Skin epidermis (tissue), 12 donors: Measurements from ENCODE around the gene CEBPE.
A peak's percentile ranks its signal among the peaks of the same experiment; 100 is the strongest.
"Not testable (repeated sequence)": the region's sequence is repeated elsewhere in the genome, so short reads cannot be mapped to it uniquely, and the experiment has no call there.

ENCODE experiments used
- H3K27ac ChIP-seq, 21 experiments: fragments of 200-600 bp; sonication (generic) in 11 of 21; one replicate each; pipeline ENCODE4 v1.5.0; 2020; ENCODE audit warnings: mild to moderate bottlenecking in 3 of 21, inconsistent platforms in 2 of 21, moderate library complexity in 2 of 21
- H3K4me3 ChIP-seq, 7 experiments: fragments of 200-600 bp; sonication (generic) in 2 of 7; one replicate each; pipeline ENCODE4 v1.5.0; 2020; ENCODE audit warnings: inconsistent platforms in 2 of 7, mild to moderate bottlenecking in 2 of 7, moderate library complexity in 1 of 7

CEBPE gene

DNA sequence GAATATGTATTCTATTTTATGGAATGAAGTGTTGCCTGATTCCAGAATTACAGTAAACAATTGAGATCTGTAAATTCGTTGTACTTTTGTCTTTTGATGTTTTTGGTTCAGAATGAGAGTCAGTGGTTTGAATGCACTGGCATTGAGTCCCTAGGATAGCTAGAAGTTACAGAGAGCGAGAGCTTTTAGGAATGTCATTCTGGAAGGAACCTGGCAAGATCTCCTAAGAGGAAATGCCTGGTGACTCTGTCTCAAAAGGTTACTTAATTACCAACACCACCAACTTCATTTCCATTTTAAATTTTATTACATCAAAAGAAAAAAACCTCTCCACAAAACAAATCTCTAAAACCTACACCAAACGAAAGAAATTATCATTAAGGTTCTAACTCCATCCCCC lies 6.0 kb upstream of the CEBPE start:
- Histone ChIP-seq H3K27ac (peak overlapping the region in 3 of 21 experiments; percentile 13 to 63 (median 14)), H3K4me3 (no peak overlapping the region)

DNA sequence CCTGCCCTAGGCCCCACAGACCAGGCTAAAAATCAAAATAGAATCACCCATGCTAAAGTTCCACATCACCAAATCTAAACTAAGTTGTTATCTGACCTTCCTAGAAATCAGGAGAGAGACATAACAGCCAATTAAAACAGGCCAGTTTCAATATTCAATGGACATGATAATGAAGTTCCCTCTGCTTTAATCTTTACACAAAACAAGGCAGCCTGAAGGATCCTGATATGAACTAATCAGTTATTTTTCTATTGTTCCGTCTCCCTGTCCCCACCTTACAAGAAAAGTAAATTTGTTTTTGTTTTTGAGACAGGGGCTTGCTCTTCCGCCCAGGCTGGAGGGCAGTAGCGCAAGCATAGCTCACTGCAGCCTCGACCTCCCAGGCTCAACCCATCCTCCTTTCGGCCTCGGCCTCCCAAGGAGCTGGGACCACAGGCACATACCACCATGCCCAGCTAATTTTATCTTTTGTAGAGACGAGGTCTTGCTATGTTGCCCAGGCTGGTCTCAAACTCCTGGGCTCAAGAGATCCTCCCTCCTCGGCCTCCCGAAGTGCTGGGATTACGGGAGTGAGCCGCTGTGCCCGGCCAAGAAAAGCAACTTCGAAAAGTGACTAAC lies 5.4 kb upstream of the CEBPE start:
- Histone ChIP-seq H3K4me3 (no peak overlapping the region), H3K27ac (peak overlapping the region in 4 of 21 experiments; percentile 13 to 72 (median 30))

DNA sequence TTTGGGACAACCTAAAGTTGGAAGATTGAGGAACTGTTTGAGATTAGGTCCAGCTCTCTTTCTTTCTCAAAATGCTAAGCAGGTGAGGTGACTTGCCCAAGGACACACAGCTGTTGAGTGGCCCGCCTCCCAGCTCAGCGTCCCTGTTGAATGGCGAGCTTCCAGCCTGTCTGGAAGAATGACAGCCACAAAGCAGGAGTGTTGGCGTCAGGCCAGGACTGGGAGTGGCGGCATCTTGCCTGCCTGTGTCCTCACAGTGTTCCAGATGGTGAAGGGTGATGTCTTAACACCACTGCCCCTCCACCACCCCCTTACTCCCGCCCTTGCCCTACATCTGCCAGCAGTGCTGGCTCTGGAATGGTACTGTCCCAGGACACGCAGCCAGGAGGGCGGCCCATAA lies 4.4 kb upstream of the CEBPE start:
- Histone ChIP-seq H3K4me3 (no peak overlapping the region), H3K27ac (peak overlapping the region in 4 of 21 experiments; percentile 32 to 72 (median 36))

DNA sequence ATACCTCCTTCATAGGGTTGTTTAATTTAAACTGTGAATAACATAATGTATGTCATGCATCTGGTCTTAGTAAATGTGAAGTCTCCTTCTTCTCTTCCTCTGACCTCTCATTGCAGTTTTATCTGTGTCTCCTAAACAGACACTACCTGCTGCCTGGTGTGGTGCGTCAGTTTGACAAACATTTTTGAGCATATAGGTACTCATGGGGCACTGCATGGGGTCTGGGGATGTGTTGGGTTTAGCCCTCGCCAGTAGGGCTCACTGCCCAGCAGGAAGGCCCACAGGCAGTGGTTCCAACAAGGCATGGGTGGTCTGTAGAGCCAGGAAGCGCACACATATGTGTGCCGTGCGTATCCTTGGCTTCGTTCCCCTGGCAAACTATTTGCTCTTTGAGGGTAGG lies 3.0 kb upstream of the CEBPE start:
- Histone ChIP-seq H3K27ac (peak overlapping the region in 3 of 21 experiments; percentile 38 to 60 (median 42)), H3K4me3 (no peak overlapping the region)

DNA sequence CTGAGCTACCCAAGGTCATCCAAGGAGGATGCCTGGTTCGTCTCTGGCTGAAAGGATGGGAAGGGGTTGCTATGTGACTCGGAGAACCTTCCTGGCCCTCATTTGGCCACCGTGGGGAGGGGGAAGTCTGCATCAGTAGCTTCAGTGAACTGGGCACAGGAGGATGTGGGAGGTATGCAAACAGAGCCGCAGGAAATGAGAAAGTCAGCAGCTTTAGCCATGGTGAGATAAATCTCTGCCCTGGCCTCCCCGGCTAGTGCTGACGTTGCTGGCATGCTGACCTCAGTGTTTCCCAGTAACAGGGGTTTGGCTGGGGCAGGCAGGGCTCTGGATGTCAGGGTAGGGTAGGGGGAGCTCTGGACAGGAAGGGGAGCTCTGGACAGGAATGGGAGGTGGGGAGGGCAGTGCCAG lies 2.3 kb upstream of the CEBPE start:
- H3K4me3 ChIP-seq = no peak overlapping the region
- H3K27ac ChIP-seq = peak overlapping the region in 11 of 21 experiments; percentile 1 to 74 (median 38)

DNA sequence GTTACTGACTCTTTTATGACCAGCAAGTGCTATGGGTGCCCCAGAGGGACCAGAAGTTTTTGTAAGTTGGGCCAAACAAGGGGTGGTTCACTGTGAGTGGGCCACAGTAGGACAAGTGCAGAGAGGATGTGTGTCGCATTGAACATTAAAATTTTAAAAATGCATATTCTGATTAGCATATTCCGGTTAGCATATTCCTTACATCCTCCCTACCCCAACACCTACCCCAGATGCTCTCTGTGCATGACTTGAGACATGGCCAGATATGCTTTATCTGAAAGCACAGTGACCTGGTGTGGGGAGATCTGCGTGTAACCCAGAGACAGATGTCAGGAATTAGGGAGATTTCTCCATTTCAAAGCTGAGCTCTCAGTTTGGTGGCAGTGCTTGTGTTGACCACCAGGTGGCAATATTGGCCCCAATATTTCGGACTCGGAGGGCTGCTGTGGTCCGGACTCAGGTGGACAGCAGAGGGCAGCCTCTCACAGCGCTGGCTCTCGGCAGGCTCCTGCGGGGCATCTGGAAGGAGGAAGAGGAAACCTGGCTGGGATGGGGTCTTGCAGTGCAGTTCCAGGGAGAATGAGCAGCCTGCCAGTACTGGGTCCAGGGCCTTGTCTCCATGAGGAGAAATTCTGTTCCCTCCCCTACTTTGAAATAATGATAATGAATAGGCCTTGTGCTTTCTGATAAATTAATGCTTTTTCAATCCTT lies 1.6 kb upstream of the CEBPE start:
- Histone ChIP-seq H3K27ac (peak overlapping the region in 9 of 21 experiments; percentile 14 to 85 (median 71)), H3K4me3 (no peak overlapping the region)

DNA sequence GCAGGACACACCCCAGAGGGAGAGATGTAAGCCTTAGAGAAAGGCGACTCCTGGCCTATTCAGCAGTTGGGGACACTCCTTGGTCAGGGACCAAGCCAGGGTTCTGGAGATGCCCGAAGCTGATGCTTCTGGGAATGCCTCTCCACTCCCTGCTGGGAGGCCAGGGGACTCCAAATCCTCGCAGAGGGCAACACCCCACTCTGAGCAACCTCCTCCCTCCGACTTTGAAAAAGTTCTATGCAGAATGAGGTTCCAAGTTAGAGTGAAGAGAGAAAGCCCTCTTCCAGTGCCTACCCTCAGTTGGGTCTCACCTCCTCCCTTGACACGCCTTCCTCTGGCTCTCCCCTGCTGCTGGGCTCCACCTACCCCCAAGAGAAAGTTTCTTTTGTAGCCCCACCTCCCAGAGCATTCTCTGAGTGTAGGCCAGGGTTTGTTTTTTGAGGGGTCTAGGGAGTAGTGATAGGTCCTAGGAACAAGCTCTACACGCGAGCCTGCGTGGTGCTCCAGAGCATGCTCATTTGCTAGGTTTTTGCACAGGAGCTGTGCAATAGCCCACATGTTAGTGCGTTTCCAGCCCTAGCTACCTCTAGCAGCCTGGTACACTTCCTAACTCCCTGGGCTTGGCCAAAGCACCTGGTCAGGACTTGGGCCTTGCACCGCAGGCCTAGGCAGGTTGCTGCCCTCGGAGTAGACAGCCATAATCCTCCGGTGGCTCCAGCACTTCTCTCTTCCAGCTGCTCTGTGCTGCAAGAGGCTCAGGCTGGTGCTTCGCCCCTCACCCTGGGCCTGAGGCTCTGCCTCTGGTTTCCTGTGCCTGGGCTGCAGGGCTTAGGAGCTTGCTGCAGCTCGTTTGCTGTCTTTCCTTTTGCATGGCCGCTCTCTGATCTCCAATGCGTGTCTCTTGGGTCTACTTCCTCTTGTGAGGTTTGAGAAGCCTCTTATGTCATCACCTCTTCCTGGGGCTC lies 590 bp upstream of the CEBPE start:
- no peak overlapping the region for H3K4me3 ChIP-seq

DNA sequence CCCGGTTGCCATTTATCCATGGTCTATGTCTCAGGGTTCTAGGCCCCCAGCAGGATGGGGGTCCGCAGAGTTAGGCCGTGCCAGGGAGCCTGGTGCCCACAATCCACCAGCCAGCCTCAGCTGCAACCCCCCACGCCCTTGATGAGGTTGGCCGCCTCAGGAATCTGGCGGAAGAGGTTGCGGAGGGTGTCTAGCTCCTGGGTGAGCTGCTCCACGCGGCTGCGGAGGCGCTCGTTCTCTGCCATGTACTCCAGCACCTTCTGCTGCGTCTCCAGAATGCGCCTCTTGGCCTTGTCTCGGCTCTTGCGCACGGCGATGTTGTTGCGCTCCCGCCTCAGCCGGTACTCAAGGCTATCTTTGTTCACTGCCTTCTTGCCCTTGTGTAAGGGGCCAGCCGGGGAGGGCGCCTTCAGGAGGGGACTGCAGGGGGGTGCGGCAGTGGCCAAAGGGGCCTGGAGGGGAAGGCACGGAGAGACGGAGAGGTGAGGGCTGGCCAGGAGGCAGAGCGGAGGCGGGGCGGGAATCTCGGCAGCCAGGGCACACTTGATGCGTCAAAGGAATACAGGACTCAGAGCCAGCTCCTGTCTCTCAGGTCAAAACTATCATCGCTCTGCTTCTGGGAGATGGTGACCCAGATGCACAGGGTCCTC lies 1.6 kb downstream of the CEBPE start:
- no peak overlapping the region for H3K4me3 ChIP-seq
- H3K27ac ChIP-seq = peak overlapping the region in 1 of 21 experiments; percentile 22

More for the DNA sequence above, 590 bp upstream of the CEBPE start:
- peak overlapping the region in 12 of 21 experiments; percentile 22 to 85 (median 56) for H3K27ac ChIP-seq

DNA sequence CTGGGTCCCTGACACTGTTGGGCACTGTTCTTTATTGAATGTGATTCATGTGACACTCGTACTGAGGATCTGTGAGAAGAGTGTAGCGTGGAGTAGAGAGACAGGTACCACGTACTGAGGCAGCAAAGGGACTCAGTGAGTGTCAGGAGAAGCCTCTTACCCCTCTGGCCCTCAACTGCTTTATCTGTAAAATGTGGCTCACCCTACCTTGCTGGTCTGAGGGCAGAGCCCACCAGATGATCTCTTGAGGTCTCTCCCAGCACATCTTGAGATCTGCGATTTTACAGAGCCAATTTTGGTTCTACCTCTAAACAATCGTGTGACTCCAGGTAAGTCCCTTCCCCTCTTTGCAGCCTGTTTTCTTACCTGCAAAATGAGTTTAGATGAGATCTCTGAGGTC lies 3.1 kb downstream of the CEBPE start:
- H3K27ac ChIP-seq = peak overlapping the region in 1 of 21 experiments; percentile 45
- H3K4me3 ChIP-seq = no peak overlapping the region

DNA sequence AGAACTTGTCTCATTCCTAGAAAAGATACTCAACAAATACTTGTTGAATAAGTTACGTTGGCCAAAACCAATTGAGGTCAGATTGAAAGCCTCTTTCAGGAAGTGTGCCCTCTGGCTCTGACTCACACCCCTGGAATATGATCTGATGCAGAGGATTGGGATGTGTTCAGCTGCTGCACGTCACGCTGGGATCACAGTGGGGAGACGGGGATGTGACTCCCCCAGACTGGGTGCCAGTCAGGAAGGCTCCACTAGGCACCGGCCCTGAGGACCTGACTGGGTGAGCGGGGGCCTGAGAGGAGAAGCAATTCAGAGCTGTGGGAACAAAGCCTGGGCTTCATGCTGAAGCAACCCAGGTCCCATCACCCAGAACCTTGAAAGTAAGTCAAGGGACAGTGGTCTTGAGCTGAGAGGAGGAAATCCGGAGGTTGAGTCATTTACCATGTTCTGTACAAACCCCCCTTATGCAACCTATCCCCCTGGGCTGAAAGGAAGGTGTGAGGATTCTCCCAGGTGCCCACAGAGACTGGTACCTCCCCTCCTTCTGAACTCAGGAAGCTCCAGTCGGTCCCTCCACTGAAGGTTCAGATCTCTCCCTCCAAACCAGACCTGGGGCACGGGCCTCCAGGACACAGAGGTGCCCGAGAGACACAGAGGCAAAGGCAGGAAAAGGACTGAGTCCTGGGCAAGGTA lies 3.9 kb downstream of the CEBPE start:
- Histone ChIP-seq H3K27ac (peak overlapping the region in 4 of 21 experiments; percentile 7 to 45 (median 12)), H3K4me3 (no peak overlapping the region)

DNA sequence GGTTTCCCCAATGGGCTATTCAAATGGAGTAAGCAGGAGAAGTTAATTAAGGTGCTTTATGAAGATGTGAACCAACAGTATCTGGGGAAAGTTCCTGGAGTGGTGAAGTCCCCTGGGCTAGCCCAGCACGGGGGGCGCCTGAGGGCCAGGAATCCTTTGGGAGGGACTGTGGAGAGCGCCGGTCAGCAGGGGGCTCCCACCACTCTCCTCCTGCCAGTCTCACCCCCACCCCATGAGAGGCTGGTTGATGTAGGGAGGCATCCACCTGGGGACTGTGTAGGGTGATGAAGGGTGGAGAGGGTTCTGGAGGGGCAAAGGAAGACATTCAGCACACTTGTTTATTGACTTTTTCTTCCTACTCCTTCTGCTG lies 4.4 kb downstream of the CEBPE start:
- Histone ChIP-seq H3K4me3 (no peak overlapping the region), H3K27ac (peak overlapping the region in 2 of 21 experiments; percentile 7 to 14)

DNA sequence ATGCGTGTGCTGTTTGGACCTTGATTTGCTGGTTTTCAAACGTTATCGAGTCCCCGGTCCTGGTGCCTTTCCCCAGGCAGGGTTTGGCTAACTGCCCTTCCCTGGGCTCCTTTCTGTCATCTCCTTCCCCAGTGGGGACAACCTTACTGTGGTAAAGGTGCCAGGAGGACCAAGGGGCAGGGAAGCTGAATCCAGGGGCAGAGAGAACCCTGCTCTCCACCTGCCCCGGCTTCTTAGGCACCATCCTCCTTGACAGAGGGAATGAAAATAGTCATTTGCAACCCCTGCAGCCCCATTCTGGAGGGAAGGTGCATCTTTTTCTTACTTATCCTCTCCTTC lies 5.0 kb downstream of the CEBPE start:
- Histone ChIP-seq H3K4me3 (no peak overlapping the region), H3K27ac (peak overlapping the region in 2 of 21 experiments; percentile 17 to 39)

DNA sequence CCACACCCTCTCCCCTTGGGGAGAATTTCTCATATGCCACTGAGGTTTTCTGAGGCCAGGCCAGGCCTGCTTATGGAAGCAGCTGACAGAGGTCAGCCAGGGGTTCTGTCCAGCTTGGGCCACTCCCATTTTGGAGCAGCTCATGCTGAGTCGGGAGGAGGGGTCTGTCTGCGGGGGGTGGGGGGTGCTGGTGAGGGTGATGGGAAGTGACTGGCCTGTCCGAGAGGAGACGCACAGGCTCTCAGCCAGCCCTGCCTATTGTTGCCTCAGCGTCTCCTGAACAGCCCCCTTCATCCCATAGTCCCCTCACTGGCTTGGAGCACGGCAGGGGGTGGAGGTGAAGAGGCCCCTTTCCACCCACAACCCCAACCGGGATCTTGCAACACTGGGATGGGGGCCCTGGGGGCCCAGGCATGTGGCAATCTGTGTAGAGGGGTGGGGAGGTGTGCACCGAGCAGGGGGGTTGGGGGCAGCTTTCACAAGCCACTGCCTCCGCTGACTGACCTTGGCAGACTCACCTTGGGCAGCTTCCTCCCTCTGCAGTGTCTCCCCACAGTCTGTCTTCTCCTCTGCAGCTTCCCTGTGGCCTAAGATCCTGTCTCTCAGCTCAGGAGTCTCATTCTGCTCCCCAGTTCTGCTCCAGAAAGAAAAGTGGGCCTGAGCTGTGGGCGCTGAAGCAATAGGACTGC lies 5.5 kb downstream of the CEBPE start:
- H3K4me3 ChIP-seq = no peak overlapping the region
- H3K27ac ChIP-seq = peak overlapping the region in 2 of 21 experiments; percentile 17 to 39

DNA sequence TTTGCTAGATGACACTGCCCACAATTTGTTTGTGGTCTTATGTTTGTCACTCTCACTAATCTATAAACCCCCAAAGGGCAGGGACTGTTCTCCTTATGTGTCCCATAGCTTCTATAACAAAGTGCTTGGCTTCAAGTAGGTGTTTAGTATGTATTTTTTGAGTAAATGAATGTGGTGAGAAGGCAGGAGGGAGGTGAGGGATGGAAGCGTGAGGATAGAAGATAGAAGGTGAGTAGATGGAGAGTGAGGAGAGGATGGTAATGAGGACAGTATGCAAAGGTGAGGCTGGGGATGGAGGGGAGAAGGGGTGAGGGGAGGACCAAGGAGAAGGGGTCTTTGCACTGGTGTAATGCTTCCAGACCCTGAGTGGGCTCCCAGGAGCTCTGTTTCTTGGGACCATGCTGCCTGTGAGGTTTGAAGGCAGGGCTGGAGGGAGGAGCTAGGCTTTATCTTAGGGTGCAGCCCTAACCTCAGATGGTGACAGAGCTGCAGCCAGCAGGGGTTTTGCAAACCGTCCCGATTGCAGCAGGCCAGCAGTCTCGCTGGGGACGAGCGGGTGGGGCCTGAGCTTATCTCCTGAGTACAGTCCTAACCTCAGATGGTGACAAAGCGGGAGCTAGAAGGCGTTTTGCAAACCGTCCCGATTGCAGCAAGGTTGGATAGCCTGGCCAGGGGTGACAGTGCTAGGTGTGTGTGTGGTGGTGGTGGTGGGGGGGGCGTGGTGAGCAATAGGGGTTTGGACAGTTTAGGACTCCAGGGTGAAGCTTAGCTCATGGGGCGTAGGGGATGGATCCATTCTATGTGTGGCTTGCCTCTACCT lies 6.5 kb downstream of the CEBPE start:
- Histone ChIP-seq H3K4me3 (no peak overlapping the region), H3K27ac (no peak overlapping the region)

DNA sequence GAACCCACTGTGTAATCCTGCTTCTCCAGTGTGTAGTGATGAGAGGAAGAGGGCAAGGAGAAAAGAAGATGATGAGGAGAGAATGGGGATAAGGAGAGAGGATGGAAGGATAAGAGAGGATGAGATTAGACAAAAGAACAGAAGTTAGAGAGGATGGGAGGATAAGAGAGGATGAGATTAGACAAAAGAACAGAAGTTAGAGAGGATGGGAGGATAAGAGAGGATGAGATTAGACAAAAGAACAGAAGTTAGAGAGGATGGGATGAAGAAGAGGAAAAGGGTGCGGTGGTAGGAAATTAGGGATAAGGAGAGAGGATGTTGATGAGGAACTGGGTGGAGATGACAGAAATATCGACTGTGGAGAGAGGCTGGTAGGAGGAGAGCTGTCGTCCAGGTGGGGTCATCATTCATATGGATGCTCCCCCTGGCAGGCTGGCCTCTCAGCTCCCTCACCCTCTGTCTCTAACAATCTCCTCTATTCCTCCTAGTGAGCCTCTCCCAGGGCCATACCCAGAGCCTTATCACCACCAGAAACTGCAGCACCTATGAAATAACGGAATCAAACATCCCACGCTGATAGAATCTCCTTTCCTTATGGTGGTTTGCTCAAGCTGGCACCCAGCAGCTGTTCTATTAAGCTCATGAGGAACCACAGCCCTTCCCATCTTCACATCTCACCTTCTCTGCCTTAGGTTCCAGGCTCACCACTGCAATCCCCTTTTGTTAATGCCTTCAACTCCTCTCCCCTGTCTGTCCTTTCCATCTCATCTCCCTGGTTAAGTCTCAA lies 8.3 kb downstream of the CEBPE start:
- Histone ChIP-seq H3K27ac (no peak overlapping the region), H3K4me3 (no peak overlapping the region)

DNA sequence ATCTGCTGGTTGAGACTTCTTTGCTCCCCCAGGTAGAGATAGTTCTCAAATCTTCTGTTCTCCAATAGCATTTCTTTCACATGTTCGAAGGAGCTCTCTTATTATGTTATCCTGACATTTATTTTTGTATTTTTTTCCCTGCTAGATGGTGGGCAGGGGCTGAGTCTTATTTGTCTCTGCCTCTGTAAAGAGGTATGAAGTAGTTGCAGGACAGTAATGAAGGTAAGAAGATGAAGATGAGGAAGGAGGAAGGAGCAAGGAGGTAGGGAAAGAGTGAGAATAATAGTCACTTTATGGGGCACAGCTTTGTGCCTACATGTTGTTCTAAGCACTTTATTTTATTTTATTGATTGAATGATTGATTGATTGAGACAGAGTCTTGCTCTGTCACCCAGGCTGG lies 9.3 kb downstream of the CEBPE start:
- H3K27ac ChIP-seq = no peak overlapping the region
- H3K4me3 ChIP-seq = no peak overlapping the region

DNA sequence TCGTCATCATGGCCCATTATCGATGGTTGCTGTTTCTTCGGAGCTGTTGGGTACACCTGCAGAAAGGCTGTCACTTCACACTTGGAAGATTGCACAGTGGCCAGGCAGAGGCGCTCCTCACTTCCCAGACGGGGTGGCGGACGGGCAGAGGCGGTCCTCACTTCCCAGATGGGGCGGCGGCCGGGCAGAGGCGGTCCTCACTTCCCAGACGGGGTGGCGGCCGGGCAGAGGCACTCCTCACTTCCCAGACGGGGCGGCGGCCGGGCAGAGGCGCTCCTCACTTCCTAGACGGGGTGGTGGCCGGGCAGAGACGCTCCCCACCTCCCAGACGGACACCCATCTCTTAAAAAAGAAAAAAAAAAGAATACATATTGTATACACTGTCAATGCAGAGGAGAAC lies 10.9 kb downstream of the CEBPE start:
- not testable (repeated sequence) for H3K27ac ChIP-seq, H3K4me3 ChIP-seq
